GM18517 (cell line): Measurements from ENCODE around the gene NANOS1.

ENCODE experiments used
- ATAC-seq: cut with Tn5 transposase; IDR thresholded peaks from one replicate; pipeline ENCODE4 v1.9.1; 2021; ENCODE audit warnings: mild to moderate bottlenecking, moderate library complexity; ENCODE audit not compliant: unreplicated experiment

The NANOS1 gene

GRCh38 chr10:119055472-119055871, 26.0 kb downstream of the NANOS1 start:
- no peak for ATAC-seq

DNA sequence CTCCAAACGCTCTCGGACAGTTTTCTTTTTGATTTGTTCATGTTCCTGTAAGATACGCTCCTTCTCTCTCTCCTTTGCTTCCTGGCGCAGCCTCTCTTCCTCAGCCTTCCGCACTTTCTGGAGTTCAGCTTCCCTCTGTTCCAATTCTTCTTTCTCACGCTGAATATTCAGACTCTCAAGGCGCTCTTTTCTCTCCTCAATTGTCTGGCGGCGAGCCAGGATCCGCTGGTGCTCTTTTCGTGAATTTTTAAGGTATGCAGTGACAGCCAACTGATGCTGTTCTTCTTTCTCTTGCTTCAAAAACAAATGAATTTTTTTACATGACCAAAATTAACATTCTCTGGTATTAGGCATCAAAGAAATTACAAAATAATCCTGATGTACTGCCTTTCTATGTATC, 28.5 kb downstream of the NANOS1 start:
- ATAC-seq = no peak

GRCh38 chr10:119059557-119059956, 30.0 kb downstream of the NANOS1 start:
- ATAC-seq = no peak

- ATAC-seq = no peak
These were observed 30.6 kb downstream of the NANOS1 start for GRCh38 chr10:119060107-119060506.

- ATAC-seq = no peak
These were observed 31.8 kb downstream of the NANOS1 start for GRCh38 chr10:119061352-119061751.

- no peak for ATAC-seq
These were observed 32.4 kb downstream of the NANOS1 start for GRCh38 chr10:119061926-119062325.

GRCh38 chr10:119070395-119071165, 41.1 kb downstream of the NANOS1 start:
- no peak for ATAC-seq

GRCh38 chr10:119073584-119073983, 44.1 kb downstream of the NANOS1 start:
- no peak for ATAC-seq

- no peak for ATAC-seq
These were observed 49.1 kb downstream of the NANOS1 start for GRCh38 chr10:119078422-119079179.

- ATAC-seq = peak; percentile 44
These were observed 50.3 kb downstream of the NANOS1 start for GRCh38 chr10:119079599-119080520.

DNA sequence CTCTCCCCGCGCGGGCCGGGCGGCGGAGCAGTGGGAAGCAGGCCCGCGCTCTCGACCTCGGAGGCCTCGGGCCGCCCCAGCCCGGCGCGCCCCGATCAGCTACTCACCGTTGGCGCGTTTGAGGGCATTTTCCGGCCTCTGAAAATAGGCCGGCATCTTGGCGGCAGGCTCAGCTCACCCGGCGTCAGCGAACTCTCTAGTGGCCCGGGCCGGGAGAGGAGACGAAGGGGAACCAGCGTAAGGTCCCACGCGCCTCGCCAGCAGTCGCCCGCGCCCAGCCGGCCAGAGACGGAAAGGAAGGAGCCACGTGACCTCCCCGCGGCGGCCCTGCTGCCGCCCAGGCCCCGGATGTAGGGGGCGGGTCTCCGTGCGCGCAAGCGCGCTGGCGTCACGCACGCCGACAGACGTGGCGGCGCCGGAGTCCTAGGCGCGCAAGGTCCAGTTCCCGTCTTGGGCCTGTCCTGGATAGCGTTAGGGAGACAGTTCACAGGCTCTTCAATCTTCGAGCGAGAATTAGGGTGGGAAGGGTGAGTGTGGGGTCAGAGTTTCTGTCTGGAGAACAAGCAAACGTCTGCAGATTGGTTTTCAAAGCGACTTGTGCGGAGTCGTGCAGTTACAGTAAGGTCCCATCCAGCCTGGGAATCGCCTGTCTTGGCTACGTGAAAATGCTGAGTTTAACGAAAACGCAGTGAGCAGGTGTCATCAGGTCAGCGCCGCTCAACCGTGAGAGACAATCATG, 51.2 kb downstream of the NANOS1 start, which contains the start of gene EIF3A:
Gene EIF3A, minus strand, starts transcription at position 297 of the 739 bp plus-strand sequence. Its CDS starts 141 bp downstream, at position 156.
- peak; percentile 76 for ATAC-seq
